ENCODE measurements around the gene UQCC3. TPM values are rescaled to one million over a fixed set of nuclear protein-coding genes. Genes with fewer than 3 reads are reported as not detected.

The UQCC3 gene
- total and polyA plus RNA-seq, 4 donors, result 8.6 to 20.1 (median 9.5) TPM

DNA sequence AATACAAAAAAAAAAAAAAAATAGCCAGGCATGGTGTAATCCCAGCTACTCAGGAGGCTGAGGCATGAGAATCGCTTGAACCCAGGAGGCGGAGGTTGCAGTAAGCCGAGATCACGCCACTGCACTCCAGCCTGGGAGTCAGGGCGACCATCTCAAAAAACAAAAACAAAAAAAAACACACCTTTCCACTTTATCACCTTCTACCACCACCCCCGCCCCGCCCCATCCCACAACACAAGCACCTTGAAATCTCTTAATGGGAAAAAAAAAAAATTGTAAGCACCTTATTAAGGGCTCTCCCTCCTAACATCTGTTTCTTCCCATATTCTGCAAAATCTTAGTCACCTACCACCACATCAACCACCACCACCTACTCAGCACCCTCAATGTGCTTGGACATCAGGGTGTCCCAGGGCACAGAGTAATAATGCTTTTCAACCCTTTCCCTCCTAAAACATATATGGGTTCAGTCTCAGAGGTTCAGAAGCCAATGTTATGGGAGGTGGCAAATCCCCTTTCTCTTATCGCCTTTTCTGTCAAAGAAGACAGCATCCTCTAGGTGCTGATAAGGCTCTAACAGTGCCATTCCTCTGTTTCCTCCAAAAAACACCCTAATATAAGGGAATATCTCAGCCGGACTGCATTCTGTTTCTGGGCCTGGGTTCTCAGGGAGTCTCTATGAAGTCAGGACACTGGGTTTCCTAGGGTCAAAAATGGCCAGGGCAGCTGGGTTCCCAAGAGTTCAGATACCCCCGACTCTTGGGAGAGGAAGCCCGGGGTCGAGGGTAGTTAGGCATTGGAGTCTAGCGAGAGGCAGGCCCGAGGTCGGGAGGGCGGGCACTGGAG lies 19.1 kb upstream of the UQCC3 start:
- WGBS, 2 donors, result 30 to 34% methylated on average over 16 of the region's 16 CpGs
- Histone ChIP-seq H3K4me3 (peak overlapping the region; percentile 73), H3K9me3 (ENCODE audit: control insufficient read depth in 4 of 4, insufficient read depth in 3 of 4, low read length in 3 of 4) (no peaks in the 10 kb centered on the region), H3K27me3 (ENCODE audit: control insufficient read depth in 3 of 3, insufficient read depth in 3 of 3, low read length in 2 of 3) (no peaks in the 10 kb centered on the region), H3K9ac (ENCODE audit: insufficient read depth in 1 of 2, low read length in 2 of 2) (peak overlapping the region; percentile 81 to 82), H3K27ac (ENCODE audit: low read depth in 1 of 2, low read length in 1 of 2) (peak overlapping the region; percentile 87 to 93), H3K4me1 (ENCODE audit: control insufficient read depth in 5 of 5, insufficient read depth in 5 of 5, low read length in 5 of 5) (peaks cover 0 to 13% (median 0%) of the 10 kb centered on the region in 5 donors), H3K36me3 (ENCODE audit: control insufficient read depth in 4 of 4, insufficient read depth in 4 of 4, low read length in 4 of 4) (peaks cover 0 to 20% (median 14%) of the 10 kb centered on the region in 4 donors)
- ATAC-seq (ENCODE audit: insufficient read depth, low FRiP score) (no peak), DNase-seq (no peak)
- TF ChIP-seq, protein P1, sequence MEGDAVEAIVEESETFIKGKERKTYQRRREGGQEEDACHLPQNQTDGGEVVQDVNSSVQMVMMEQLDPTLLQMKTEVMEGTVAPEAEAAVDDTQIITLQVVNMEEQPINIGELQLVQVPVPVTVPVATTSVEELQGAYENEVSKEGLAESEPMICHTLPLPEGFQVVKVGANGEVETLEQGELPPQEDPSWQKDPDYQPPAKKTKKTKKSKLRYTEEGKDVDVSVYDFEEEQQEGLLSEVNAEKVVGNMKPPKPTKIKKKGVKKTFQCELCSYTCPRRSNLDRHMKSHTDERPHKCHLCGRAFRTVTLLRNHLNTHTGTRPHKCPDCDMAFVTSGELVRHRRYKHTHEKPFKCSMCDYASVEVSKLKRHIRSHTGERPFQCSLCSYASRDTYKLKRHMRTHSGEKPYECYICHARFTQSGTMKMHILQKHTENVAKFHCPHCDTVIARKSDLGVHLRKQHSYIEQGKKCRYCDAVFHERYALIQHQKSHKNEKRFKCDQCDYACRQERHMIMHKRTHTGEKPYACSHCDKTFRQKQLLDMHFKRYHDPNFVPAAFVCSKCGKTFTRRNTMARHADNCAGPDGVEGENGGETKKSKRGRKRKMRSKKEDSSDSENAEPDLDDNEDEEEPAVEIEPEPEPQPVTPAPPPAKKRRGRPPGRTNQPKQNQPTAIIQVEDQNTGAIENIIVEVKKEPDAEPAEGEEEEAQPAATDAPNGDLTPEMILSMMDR (IDR thresholded peaks at IDR 0.05; ENCODE audit: control extremely low read depth, extremely low read depth), result no peak

DNA sequence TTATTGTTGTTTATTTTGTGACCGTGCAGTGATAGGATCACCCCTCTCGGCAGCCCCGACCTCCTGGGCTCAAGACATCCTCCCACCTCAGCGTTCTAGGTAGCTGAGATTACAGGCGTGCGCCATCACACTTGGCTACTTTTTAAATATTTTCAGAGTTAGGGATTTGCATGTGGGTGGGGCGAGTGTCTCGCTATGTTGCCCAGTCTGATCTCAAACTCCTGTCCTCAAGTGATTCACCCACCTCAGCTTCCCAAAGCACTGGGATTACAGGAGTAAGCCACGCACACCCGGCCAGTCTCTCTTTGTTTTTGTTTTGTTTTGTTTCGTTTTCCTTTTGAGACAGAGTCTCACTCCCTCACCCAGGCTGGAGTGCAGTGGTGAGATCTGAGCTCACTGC lies 17.2 kb upstream of the UQCC3 start:
- DNase-seq (no peak), ATAC-seq (ENCODE audit: insufficient read depth, low FRiP score) (no peak)
- peaks cover 0 to 11% (median 0%) of the 10 kb centered on the region in 5 donors for H3K4me1 ChIP-seq (ENCODE audit: control insufficient read depth in 5 of 5, insufficient read depth in 5 of 5, low read length in 5 of 5)
- 89 to 93% methylated on average over 11 of the region's 11 CpGs for WGBS, 2 donors
- no peaks in the 10 kb centered on the region for H3K27me3 ChIP-seq (ENCODE audit: control insufficient read depth in 3 of 3, insufficient read depth in 3 of 3, low read length in 2 of 3)
- H3K9me3 ChIP-seq (ENCODE audit: control insufficient read depth in 4 of 4, insufficient read depth in 3 of 4, low read length in 3 of 4), result no peaks in the 10 kb centered on the region
- TF ChIP-seq, protein P1 (IDR thresholded peaks at IDR 0.05; ENCODE audit: control extremely low read depth, extremely low read depth), result no peak
- no peak overlapping the region for H3K4me3 ChIP-seq
- H3K27ac ChIP-seq (ENCODE audit: low read depth in 1 of 2, low read length in 1 of 2), result no peak overlapping the region
- no peak overlapping the region for H3K9ac ChIP-seq (ENCODE audit: insufficient read depth in 1 of 2, low read length in 2 of 2)
- peaks cover 0 to 5% (median 1%) of the 10 kb centered on the region in 4 donors for H3K36me3 ChIP-seq (ENCODE audit: control insufficient read depth in 4 of 4, insufficient read depth in 4 of 4, low read length in 4 of 4)

DNA sequence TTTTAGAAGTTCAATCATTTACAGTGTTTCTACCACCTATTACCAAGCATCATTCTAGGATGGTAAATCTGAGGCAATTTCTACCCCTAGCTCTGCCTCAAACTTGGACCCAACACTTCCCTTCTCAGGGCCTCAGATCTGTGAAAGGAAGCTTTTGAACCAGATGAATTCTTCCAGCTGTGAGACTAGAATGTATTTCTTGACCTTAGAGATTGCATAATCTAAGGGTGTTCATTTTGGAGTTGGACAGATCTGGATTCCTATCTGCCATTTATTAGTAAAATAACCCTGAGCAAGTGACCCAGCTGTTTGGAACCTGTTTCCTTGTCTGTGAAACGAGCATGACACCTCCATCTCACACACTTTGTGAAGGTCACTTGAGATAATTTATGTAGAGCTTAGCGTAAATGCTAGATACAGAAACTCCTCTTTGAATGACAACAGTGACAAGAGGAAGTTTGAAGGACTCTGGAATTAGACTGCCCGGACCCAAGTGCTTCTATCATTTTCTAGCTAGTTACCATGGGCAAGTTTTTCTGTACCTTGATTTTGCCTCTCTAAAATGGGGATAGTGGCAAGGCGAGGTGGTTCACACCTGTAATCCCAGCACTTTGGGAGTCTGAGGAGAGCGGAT lies 14.6 kb upstream of the UQCC3 start:
- Histone ChIP-seq H3K9me3 (ENCODE audit: control insufficient read depth in 4 of 4, insufficient read depth in 3 of 4, low read length in 3 of 4) (no peaks in the 10 kb centered on the region), H3K27me3 (ENCODE audit: control insufficient read depth in 3 of 3, insufficient read depth in 3 of 3, low read length in 2 of 3) (no peaks in the 10 kb centered on the region), H3K27ac (ENCODE audit: low read depth in 1 of 2, low read length in 1 of 2) (no peak overlapping the region), H3K9ac (ENCODE audit: insufficient read depth in 1 of 2, low read length in 2 of 2) (no peak overlapping the region), H3K4me1 (ENCODE audit: control insufficient read depth in 5 of 5, insufficient read depth in 5 of 5, low read length in 5 of 5) (peaks cover 0 to 6% (median 0%) of the 10 kb centered on the region in 5 donors), H3K36me3 (ENCODE audit: control insufficient read depth in 4 of 4, insufficient read depth in 4 of 4, low read length in 4 of 4) (no peaks in the 10 kb centered on the region), H3K4me3 (no peak overlapping the region)
- DNase-seq (peak in 2 of 3 donors; percentile 53 to 58), ATAC-seq (ENCODE audit: insufficient read depth, low FRiP score) (no peak)
- 56 to 66% methylated on average over 5 of the region's 5 CpGs for WGBS, 2 donors
- TF ChIP-seq, protein P1 (IDR thresholded peaks at IDR 0.05; ENCODE audit: control extremely low read depth, extremely low read depth), result no peak
